Gastroesophageal sphincter (tissue), 3 donors: ENCODE measurements around the gene PCDH9.

Experiments
- EP300 ChIP-seq: sonication (generic); formaldehyde crosslinking; IDR thresholded peaks from one replicate; pipeline ENCODE4 v1.6.1; 2017; ENCODE audit warnings: antibody characterized with exemption, mild to moderate bottlenecking
- POLR2A ChIP-seq, 2 donors: fragments of 450-650 bp; IDR thresholded peaks; one replicate each; pipeline ENCODE4 v1.6.1; 2017; ENCODE audit warnings: antibody characterized with exemption in 2 of 2, mild to moderate bottlenecking in 2 of 2, moderate library complexity in 1 of 2
- POLR2AphosphoS5 ChIP-seq: sonication (generic); formaldehyde crosslinking; IDR thresholded peaks from one replicate; pipeline ENCODE4 v1.6.1; 2017; ENCODE audit warnings: antibody characterized with exemption
- TF ChIP-seq, protein P1 (sequence below), 4 experiments: fragments of 200-600 bp in 2 of 4; fragments of 450-650 bp in 2 of 4; sonication (generic) in 1 of 4; IDR thresholded peaks; one replicate each; pipeline ENCODE4 v1.5.1; 2017 to 2019; ENCODE audit warnings: antibody characterized with exemption in 4 of 4, mild to moderate bottlenecking in 2 of 4, moderate library complexity in 2 of 4

DNA sequence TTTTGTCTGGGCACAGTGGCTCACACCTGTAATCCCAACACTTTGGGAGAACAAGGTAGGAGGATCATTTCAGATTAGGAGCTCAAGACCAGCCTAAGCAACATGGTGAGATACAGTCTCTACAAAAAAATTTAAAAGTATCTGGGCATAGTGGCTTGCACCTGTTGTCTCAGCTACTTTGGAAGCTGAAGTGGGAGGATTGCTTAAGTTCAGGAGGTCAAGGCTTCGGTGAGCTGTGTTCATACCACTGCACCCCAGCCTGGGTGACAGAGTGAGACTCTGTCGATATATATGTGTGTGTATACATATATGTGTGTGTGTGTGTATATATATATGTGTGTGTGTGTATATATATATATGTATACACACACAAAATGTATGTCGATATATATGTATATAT, 833.0 kb downstream of the PCDH9 start:
- TF ChIP-seq, protein P1, sequence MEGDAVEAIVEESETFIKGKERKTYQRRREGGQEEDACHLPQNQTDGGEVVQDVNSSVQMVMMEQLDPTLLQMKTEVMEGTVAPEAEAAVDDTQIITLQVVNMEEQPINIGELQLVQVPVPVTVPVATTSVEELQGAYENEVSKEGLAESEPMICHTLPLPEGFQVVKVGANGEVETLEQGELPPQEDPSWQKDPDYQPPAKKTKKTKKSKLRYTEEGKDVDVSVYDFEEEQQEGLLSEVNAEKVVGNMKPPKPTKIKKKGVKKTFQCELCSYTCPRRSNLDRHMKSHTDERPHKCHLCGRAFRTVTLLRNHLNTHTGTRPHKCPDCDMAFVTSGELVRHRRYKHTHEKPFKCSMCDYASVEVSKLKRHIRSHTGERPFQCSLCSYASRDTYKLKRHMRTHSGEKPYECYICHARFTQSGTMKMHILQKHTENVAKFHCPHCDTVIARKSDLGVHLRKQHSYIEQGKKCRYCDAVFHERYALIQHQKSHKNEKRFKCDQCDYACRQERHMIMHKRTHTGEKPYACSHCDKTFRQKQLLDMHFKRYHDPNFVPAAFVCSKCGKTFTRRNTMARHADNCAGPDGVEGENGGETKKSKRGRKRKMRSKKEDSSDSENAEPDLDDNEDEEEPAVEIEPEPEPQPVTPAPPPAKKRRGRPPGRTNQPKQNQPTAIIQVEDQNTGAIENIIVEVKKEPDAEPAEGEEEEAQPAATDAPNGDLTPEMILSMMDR (IDR thresholded peaks at IDR 0.05): no peak
- no peak for TF ChIP-seq POLR2AphosphoS5
- TF ChIP-seq EP300: no peak
- TF ChIP-seq POLR2A (IDR thresholded peaks at IDR 0.05): no peak
